Erythroblast (primary cell): ENCODE measurements around the gene RAD51B.

Experiments used
- GATA1 ChIP-seq: IDR thresholded peaks from 2 replicates; pipeline ENCODE4 v1.6.1; 2011; ENCODE audit warnings: low read depth, mild to moderate bottlenecking, control low read depth, low read length, moderate library complexity
- POLR2A ChIP-seq: IDR thresholded peaks from 2 replicates; pipeline ENCODE4 v1.6.1; 2011; ENCODE audit warnings: mild to moderate bottlenecking, low read length

- TF ChIP-seq POLR2A (no peak), GATA1 (no peak)
Measured at GRCh38 chr14:68655911-68656316, 836.3 kb downstream of the RAD51B start.
